Measurements from ENCODE around the gene PSPH.
"Not testable (repeated sequence)": the region's sequence is repeated elsewhere in the genome, so short reads cannot be mapped to it uniquely, and the experiment has no call there.

PSPH gene

GRCh38 chr7:56051339-56052191, at the start of gene PSPH, which contains the start of gene CCT6A:
Gene PSPH, minus strand, starts transcription at chr7:56051444. Its CDS starts 30,232 bp downstream, at chr7:56021212.
Gene CCT6A, plus strand, starts transcription at chr7:56051765. Its CDS starts 84 bp downstream, at chr7:56051849.
- DNase-seq (ENCODE audit: low spot score) = peak; percentile 97

DNA sequence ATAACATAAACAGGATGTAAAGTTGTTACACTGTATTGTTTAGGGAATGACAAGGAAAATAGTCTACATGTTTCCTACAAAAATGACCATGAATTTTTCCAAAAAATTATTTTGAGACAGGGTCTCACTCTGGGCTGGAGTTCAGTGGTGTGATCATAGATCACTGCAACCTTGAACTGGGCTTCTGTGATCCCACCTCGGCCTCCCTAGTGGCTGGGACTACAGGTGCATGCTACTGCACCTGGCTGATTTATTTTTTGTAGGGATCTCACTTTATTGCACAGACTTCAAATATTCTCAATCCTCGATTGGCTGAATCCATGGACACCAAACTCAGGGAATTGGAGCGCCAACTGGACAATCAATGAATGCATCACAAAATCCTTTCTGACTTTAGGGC, 48.4 kb upstream of the PSPH start:
- no peak for DNase-seq (ENCODE audit: low spot score)

GRCh38 chr7:56098187-56099008, 47.2 kb upstream of the PSPH start:
- DNase-seq (ENCODE audit: low spot score) = not testable (repeated sequence)

DNA sequence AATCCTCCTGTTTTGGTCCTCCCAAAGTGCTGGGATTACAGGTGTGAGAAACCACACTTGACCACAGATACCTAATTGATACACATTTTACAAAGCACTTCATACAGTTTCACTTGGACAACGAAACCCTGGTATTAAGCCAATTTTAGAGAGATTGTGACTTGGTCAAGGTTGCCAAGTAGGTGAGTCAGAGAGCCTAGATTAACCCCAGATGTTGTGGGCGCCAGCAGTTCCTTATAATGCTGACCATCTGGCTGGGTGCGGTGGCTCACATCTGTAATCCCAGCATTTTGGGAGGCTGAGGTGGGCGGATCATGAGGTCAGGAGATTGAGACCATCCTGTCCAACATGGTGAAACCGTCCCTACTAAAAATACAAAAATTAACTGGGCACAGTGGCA, 46.5 kb upstream of the PSPH start:
- DNase-seq (ENCODE audit: low spot score) = no peak

DNA sequence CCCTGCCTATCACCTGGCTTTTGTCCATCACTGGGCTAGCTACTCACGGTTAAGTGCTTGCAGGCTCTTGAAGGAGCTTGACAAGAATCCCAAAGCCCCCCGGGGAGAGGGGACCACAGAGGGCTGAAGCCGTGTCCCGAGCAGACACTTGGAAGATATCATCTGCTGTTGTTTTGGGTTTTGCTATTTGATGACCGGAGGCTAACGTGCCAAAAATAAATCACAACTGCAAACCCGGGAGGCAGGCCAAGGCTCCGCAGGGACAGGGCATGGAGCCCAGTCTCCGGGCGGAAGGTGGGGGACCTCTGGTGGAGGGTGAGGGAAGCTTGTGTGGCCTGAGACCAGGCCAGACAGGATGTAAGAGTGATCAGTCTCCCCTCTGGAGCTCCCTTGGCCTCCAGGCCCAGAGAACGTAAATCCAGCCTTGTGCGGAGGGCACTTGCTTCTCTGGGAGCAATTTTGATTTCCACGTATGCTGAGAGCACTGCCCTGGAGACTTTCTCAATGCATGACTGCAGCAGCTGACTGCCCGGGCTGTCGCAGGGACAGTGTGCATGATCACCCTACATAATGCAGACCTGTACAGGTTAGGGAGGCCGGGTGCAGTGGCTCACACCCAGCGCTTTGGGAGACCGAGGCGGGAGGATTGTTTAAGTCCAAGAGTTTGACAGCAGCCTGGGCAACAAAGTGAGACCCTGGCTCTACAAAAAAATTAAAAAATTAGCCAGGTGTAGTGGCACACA, 41.7 kb upstream of the PSPH start, which contains the start of gene PHKG1:
PHKG1 (minus strand) TSS at position 164 of the 743 bp plus-strand sequence. CDS start 4,011 bp downstream, outside the sequence.
- peak; percentile 87 for DNase-seq (ENCODE audit: low spot score)

GRCh38 chr7:56092388-56092787, 41.1 kb upstream of the PSPH start:
- not testable (repeated sequence) for DNase-seq (ENCODE audit: low spot score)

GRCh38 chr7:56091591-56091990, 40.3 kb upstream of the PSPH start:
- DNase-seq (ENCODE audit: low spot score) = peak; percentile 78

DNA sequence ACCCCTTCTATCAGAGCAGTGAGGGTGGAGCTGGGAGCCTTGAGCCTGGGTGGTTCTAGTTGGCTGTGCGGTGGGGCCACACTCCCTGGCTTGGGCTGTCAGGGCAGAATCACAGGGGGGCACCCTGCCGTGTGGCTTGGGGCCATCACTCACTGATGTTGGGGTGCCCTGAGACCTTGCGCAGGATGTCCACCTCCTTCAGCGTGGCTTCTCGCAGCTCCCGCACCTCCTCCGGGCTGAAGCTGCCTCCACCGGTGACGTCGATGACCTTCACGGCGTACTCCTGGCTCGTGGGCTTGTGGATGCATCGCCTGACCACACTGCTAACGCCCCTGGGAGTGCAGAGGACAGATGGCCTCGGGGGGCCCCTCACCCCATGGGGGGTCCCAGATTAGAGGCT, 36.2 kb upstream of the PSPH start:
- DNase-seq (ENCODE audit: low spot score) = no peak

GRCh38 chr7:56086761-56087160, 35.5 kb upstream of the PSPH start:
- DNase-seq (ENCODE audit: low spot score) = no peak

DNA sequence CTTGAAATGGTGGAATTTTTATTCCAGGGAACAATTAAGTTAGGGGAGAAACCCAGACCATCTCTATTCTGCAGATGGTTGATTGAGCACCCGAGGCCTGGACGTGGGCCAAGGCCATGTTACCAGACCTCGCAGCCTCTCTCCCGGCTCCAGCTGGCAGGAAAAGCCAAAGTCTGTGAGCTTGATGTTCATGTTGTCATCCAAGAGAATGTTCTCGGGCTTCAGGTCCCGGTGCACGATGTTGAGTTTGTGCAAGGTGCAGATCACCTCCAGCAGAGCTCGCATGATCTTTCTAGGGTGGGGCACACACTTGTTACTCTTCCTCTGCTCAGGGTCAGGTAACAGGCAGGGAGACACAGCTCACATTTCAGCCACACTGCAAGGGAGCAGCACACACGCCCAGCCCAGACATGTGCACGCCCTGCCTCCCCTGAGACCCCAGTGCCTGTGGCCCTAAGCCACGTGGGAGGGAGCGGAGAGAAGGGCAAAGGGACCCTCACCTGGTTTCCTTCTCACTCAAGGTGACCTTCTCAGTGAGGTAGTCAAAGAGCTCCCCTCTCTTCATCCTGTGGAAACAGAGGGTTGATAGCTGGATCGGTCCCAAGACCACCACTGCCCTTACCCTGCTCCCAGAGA, 32.0 kb upstream of the PSPH start:
- peak; percentile 74 for DNase-seq (ENCODE audit: low spot score)

DNA sequence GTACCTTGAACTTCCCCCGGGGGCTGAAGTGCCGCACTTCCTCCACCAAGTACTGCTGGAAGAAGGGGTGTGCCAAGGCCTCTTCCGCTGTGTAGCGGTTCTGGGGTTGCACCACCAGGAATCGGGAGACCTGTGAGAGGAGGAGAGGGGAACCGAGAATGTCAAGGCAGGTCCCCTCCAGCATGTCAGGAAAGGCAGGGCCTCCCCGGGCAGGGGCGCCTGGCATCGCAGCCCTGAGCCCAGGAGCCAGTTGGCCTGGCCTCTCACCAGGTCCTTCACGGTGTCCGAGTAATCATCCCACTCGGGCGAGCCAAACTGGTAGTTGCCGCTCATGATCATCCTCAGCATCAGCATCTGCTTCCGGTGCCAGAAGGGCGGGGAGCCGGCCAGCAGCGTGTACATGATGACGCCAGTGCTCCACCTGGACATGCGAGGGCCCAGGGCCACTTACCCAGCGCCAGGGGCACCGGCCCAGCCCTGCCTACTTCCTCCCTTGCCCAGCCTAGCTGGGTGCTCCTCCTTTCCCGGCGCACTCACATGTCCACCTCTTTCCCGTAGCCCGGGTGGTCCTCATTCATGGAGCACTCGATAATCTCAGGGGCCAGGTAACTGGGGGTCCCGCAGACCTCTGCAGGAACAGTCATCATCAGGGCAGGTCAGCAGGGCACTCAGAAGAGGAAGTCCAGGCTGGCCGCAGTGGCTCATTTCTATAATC, 30.5 kb upstream of the PSPH start:
- DNase-seq (ENCODE audit: low spot score) = no peak

DNA sequence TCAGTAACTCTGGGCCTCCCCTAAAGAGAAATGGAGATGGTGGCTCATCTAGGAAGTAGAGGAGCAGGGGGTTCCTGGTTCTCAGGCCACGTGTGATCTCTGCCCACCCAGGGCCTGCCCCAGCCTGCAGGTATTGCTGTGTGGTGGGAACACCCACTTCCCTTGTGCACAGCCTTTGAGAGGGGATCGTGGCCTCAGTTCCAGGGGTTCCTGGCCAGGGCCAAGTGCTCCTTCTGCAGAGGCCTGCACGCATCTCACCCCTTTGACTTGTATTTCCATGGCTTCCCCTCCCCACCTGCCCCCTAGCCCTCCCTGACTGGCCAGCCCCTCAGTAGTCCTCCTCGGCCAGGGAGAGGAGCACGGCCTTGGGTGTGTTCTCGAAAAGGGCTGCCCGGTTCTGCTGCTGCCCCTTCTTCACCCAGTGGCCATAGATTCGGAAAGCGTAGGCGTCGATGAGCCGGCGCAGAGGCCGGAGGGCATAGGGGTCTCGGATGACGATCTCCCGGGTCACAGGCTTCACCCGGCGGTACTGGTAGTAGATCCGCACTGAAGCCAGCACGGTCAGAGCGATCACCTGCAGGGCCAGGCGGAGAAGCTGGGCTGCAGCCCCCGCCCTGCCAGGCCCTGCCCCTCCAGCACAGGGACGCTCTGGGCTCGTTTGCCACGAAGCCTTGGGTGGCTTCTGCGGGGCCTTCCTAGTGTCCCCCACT, 29.6 kb upstream of the PSPH start:
- not testable (repeated sequence) for DNase-seq (ENCODE audit: low spot score)

GRCh38 chr7:56079450-56080185, 28.4 kb upstream of the PSPH start:
- peak; percentile 91 for DNase-seq (ENCODE audit: low spot score)

DNA sequence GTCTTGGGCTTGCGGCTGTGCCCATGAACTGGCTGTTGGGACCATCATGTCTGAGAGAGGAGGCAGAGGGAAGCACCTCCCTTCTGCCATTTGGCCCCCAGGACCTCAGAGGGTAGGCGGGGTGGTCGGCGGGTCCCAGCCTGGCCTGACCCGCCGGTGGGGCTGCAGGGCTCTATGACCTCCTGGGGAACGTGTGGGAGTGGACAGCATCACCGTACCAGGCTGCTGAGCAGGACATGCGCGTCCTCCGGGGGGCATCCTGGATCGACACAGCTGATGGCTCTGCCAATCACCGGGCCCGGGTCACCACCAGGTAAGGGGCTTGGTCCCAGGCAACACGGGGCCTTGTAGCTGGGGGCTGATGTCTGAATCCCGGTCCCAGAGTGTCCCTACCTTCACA, 27.0 kb upstream of the PSPH start:
- no peak for DNase-seq (ENCODE audit: low spot score)

DNA sequence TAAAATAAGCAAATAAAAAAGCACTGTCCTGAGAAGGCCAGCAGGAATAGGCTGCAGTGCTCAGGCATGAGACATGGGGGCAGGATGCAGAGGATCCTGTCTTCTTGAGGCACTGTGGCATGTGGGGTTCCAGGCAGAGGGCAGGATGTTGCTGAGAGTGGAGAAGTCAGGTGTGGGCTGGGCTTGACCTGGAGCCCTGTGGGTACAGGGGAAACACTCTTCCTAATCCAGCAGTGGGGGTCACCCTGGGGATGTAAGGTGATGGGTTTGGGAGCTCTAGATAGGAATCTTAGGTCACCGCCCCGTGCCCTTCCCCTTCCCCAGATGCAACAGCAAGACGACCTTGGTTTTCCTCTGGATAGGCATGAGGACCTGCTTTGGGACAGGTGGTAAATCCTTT, 26.4 kb upstream of the PSPH start:
- no peak for DNase-seq (ENCODE audit: low spot score)

DNA sequence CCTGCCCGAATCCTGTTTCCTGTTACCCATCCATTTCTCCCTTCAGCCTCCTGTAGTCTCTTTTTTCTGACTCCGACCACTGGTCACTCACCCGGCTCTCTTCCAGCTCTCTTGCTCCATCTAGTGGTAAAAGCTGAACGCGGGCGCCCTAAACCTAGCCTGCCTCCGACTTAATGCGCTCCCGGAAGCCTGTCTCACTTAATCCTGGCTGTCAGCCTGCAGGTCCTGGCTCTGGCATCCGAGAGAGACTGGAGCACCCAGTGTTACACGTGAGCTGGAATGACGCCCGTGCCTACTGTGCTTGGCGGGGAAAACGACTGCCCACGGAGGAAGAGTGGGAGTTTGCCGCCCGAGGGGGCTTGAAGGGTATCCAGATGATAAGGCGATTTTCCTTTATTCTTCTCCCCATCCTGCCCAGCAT, 23.1 kb upstream of the PSPH start:
- DNase-seq (ENCODE audit: low spot score) = peak; percentile 73

DNA sequence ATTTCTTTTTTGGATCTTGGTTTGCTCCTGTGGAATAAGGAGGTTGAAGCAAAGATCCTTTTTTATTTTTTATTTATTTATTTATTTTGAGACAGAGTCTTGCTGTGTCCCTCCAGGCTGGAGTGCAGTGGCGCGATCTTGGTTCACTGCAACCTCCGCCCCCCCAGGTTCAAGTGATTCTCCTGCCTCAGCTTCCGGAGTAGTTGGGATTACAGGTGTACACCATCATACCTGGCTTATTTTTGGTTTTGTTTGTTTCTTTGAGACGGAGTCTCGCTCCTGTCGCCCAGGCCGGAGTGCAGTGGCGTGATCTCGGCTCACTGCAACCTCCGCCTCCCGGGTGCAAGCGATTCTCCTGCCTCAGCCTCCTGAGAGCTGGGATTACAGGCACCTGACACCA, 15.1 kb upstream of the PSPH start:
- not testable (repeated sequence) for DNase-seq (ENCODE audit: low spot score)

GRCh38 chr7:56063882-56064625, 12.8 kb upstream of the PSPH start, which contains the start of gene SUMF2:
Gene SUMF2, plus strand, starts transcription at chr7:56064286. Its CDS starts 26 bp downstream, at chr7:56064312.
- DNase-seq (ENCODE audit: low spot score) = peak; percentile 92

DNA sequence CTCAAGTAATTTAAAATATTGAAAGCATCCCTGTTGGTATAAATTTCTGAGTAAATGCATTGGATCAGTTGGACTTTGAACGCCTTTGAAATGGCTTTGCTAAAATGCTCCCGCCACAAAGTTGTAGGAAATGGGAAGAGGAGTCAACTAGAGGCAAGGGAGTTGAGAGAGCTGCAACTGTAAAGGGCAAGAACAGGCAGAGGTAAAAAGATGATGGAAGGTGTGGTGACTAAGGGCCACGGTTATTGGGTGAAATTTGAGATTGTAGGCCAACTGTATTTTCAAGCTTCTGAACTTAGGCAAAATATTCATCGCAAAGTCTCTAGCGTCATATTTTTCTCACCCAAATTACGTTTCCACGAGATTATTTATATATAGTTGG, 12.2 kb upstream of the PSPH start:
- DNase-seq (ENCODE audit: low spot score) = no peak
